ENCODE data around the gene RTN4RL1. TPM values are rescaled to one million over a fixed set of nuclear protein-coding genes. Genes with fewer than 3 reads are reported as not detected.

RTN4RL1 gene
- total RNA-seq, 4 donors from 2014 or later: 4.2 to 11.9 (median 9.8) TPM

DNA sequence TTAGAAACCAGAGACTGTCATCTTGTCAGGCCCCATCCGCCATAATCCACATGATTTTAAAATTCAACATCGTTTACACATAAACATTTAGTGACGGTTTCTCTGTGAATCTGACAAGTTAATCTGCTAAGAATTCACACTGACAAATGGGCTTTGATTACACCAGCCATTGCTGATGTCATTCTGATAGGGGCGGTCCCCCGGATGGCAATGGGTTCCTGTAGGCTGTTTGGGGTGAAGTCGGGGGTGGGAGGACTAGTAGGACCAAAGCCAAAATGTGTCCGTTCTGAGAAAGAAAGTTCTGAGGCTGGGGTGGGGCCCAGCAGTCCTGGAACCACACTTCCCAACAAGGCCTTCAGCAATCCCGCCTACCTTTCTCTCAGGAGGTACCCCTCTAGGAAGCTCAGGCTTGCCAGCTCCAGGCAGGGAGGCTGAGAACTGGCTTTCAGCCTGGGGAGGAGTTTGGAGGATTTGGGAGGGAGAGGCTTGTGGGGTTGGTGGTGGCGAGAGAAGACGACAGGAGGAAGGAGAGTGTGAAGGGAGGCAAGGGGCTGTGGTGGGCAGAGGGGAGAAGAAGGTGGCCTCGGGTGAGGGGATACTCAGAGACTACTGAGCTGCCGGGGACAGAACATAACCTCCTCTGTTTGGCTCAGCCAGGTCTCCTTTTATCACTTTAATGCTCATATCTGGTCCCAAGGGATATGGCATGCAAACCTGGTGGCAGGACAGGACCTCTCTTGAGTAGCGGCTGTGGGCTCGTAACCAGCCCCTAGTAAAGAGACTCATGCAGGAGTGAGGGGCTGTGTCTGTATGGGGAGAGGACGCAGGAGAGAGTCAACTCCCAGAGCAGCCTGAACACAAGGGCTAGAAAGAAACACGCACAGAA lies 38.4 kb upstream of the RTN4RL1 start:
- TF ChIP-seq, protein P1, sequence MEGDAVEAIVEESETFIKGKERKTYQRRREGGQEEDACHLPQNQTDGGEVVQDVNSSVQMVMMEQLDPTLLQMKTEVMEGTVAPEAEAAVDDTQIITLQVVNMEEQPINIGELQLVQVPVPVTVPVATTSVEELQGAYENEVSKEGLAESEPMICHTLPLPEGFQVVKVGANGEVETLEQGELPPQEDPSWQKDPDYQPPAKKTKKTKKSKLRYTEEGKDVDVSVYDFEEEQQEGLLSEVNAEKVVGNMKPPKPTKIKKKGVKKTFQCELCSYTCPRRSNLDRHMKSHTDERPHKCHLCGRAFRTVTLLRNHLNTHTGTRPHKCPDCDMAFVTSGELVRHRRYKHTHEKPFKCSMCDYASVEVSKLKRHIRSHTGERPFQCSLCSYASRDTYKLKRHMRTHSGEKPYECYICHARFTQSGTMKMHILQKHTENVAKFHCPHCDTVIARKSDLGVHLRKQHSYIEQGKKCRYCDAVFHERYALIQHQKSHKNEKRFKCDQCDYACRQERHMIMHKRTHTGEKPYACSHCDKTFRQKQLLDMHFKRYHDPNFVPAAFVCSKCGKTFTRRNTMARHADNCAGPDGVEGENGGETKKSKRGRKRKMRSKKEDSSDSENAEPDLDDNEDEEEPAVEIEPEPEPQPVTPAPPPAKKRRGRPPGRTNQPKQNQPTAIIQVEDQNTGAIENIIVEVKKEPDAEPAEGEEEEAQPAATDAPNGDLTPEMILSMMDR (IDR thresholded peaks at IDR 0.05; ENCODE audit: low read depth): no peak

DNA sequence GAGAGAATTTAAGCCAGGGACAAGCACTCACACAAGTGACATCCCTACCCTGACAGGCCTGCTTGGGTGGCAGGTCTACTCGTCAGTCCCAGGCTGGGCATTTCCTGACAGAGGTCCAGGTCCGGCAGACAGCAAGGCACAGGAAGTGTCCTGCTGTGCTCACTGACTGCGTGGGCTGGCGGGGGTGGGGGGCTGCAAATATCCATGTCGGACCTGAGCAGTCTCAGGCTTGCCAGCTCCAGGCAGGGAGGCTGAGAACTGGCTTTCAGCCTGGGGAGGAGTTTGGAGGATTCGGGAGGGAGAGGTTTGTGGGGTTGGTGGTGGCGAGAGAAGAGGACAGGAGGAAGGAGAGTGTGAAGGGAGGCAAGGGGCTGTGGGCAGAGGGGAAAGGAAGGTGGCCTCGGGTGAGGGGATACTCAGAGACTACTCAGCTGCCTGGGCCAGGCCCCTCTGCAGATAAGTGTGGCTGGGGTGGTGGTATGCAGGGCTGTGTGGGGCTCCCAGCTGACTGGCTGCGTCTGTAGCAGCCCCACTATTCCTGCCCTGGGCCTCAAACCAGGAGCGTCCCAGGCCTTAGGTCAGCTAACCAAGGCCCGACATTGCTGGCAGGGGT lies 37.5 kb upstream of the RTN4RL1 start:
- TF ChIP-seq, protein P1 (IDR thresholded peaks at IDR 0.05; ENCODE audit: low read depth): no peak

DNA sequence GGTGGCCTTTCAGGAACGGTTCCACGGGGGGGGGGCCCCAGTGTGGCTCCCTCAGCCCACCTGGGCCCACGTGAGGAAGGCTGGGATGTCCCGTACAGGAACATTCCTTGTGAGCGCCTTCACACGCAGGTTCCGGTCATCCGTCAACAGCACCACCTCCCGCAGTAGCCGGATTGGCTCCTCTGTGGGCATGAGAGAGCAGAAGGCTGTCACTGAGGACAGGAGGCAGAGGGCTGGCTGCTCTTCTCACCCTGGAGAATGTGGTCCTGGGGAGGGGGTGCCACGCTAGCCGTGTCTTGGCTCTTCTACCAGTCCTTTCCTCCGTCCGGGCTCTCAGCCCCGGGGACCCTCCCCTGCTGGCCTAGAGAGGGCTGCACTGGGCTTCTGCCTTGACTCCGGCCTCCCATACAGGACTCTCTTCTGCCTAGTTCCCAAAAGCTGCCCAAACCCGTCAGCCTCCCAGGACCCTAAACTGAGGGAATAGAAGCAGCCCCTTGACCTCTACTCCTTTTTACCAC lies 36.4 kb upstream of the RTN4RL1 start:
- TF ChIP-seq, protein P1 (IDR thresholded peaks at IDR 0.05; ENCODE audit: low read depth): no peak

DNA sequence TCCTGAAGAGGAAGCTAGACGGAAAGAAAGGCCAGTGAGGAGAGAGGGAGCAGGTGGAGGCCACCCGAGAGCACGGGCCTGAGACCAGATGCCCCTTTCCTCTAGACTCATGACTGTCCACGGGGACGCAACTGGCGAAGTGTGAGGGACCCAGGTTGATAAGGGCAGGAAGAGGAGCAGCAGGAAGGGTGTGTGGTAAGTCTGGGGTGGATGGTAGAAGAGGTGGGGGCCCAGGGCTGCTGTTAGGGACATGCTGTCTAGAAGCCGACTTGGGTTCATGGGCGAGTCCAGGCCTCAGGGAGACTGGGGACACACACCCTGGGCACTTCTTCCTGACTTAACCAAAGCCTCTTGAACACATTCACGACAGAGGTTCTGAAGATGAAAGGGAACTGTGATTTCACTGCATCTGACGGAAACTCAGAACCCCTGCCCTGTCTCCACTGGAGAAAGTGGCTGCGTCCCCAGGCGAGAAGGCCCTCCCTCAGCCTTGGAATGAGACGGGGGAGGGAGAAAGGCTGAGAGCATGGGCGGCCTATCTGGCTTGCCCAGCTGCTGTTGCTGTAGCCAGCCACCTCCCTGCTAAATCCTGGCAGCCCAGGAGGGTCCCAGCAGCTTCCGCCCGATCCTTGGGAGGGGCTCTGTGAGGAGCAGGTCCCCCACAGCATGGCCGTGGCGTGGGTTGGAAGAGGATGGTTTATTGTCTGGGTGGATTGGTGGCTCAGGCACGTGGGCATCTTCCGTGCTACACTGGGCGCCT lies 35.7 kb upstream of the RTN4RL1 start:
- TF ChIP-seq, protein P1 (IDR thresholded peaks at IDR 0.05; ENCODE audit: low read depth): no peak

DNA sequence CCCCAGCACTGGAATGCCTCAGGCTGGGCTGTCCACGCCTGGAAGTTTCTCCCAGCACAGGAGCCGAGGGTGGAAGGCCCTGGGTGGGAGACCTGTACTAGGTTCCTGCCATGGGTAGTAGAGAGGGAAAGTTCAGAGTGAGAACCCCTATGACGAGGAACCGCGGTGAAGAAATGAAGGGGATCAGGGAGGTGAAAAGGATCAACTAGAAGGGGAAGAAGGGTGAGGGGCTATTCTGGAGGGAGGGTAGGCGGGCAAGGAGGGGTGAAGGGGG lies 35.2 kb upstream of the RTN4RL1 start:
- TF ChIP-seq, protein P1 (IDR thresholded peaks at IDR 0.05; ENCODE audit: low read depth): no peak

DNA sequence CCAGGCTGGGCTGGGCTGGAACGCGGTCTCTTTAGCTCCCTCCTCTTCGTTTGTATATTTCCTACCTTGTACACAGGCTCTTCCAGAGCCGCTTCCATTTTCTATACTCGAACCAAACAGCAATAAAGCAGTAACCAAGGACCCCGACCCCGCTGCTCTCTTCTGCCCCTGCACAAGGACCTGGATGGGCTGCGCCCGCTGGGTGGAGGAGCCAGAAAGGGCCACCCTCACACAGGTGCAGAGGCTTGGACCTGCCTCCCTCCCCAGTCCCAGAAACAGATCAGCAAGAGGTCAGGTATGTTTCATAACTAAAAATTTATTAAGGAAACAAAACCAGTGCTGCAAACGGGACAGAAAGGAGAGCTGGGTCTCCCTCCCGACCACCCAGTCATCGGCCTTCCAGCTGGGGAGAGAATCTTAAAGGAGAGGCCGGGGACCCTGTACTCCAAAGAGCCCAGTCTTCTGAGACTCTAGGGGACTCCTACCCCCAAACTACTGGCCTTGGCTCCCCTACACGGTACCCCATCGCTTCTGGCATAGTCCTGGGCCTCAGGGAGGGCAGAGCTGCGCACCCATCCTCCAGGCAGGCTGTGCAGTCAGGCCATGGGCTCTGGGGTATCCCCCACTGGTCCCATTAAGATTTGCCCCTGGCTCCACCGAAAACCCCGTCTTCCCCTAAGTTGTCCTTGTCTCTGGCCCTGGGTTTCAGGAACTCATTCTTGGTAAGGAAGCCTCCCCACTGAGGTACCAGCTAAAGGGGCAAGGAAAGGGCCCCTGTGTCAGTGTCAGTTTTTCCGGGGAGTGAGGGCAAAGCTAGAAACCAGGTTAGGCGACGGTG lies 34.6 kb upstream of the RTN4RL1 start:
- TF ChIP-seq, protein P1 (IDR thresholded peaks at IDR 0.05; ENCODE audit: low read depth): no peak
